HepG2 (cell line): Measurements from ENCODE around the gene PPRC1. TPM values are rescaled to one million over a fixed set of nuclear protein-coding genes. Genes with fewer than 3 reads are reported as not detected.
A peak's percentile ranks its signal among the peaks of the same experiment; 100 is the strongest.

Experiments used
- ARHGAP35 ChIP-seq: sonication (generic); formaldehyde crosslinking; IDR thresholded peaks from 2 replicates; pipeline ENCODE4 v1.9.0; 2022; ENCODE audit warnings: mild to moderate bottlenecking, inconsistent platforms, moderate library complexity, missing genetic modification reagents, borderline replicate concordance
- ATF7-NPFF ChIP-seq: sonication (generic); formaldehyde crosslinking; IDR thresholded peaks from 2 replicates; pipeline ENCODE4 v1.8.1; 2023; ENCODE audit warnings: mild to moderate bottlenecking, low read depth, missing genetic modification reagents, moderate library complexity
- CENPX ChIP-seq: sonication (generic); formaldehyde crosslinking; IDR thresholded peaks from 2 replicates; pipeline ENCODE4 v1.9.0; 2021; ENCODE audit warnings: mild to moderate bottlenecking, missing genetic modification reagents, moderate library complexity
- ELF4 ChIP-seq: sonication (generic); formaldehyde crosslinking; IDR thresholded peaks from 2 replicates; pipeline ENCODE4 v1.5.0; 2020; ENCODE audit warnings: missing genetic modification reagents, mild to moderate bottlenecking, moderate library complexity, borderline replicate concordance
- GATAD1 ChIP-seq: IDR thresholded peaks from 2 replicates; pipeline ENCODE4 v1.6.1; 2016; ENCODE audit warnings: missing genetic modification reagents, missing compliant biosample characterization
- MYC ChIP-seq: sonication (generic); formaldehyde crosslinking; IDR thresholded peaks from 2 replicates; pipeline ENCODE4 v1.9.0; 2021; ENCODE audit warnings: missing genetic modification reagents, borderline replicate concordance
- RNF2 ChIP-seq: fragments of 450-650 bp; conservative IDR thresholded peaks from 2 replicates; pipeline ENCODE4 v1.6.1; 2016; ENCODE audit warnings: low read depth
- SALL2 ChIP-seq: sonication (generic); formaldehyde crosslinking; IDR thresholded peaks from 2 replicates; pipeline ENCODE4 v1.8.1; 2023; ENCODE audit warnings: mild to moderate bottlenecking, missing genetic modification reagents, inconsistent platforms
- SIX4 ChIP-seq: sonication (generic); formaldehyde crosslinking; IDR thresholded peaks from 2 replicates; pipeline ENCODE4 v1.4.0; 2020; ENCODE audit warnings: missing genetic modification reagents
- SKI ChIP-seq: fragments of 450-650 bp; IDR thresholded peaks from one replicate; pipeline ENCODE4 v1.6.1; 2018; ENCODE audit warnings: mild to moderate bottlenecking; ENCODE audit not compliant: partially characterized antibody
- TSC22D2 ChIP-seq: sonication (generic); formaldehyde crosslinking; IDR thresholded peaks from 2 replicates; pipeline ENCODE4 v1.5.1; 2020; ENCODE audit warnings: missing genetic modification reagents, mild to moderate bottlenecking, borderline replicate concordance
- U2AF2 ChIP-seq: fragments of 200-400 bp; formaldehyde crosslinking; IDR thresholded peaks from 2 replicates; pipeline ENCODE4 v1.6.1; 2017; ENCODE audit warnings: low read depth, mild to moderate bottlenecking, low read length
- ZFP41 ChIP-seq: sonication (generic); formaldehyde crosslinking; IDR thresholded peaks from 2 replicates; pipeline ENCODE4 v1.4.0; 2020; ENCODE audit warnings: mild to moderate bottlenecking, missing genetic modification reagents, borderline replicate concordance
- ZKSCAN5 ChIP-seq: sonication (generic); formaldehyde crosslinking; IDR thresholded peaks from 2 replicates; pipeline ENCODE4 v1.5.1; 2020; ENCODE audit warnings: mild to moderate bottlenecking, missing genetic modification reagents
- ZNF225 ChIP-seq: sonication (generic); formaldehyde crosslinking; IDR thresholded peaks from 2 replicates; pipeline ENCODE4 v1.4.0; 2020; ENCODE audit warnings: mild to moderate bottlenecking, missing genetic modification reagents
- ZNF251 ChIP-seq: sonication (generic); formaldehyde crosslinking; IDR thresholded peaks from 2 replicates; pipeline ENCODE4 v1.9.0; 2021; ENCODE audit warnings: mild to moderate bottlenecking, missing genetic modification reagents
- ZNF3 ChIP-seq: IDR thresholded peaks from 2 replicates; pipeline ENCODE4 v1.7.0; 2017; ENCODE audit warnings: inconsistent platforms
- ZNF546 ChIP-seq: sonication (generic); formaldehyde crosslinking; conservative IDR thresholded peaks from 2 replicates; pipeline ENCODE4 v1.8.1; 2023; ENCODE audit warnings: mild to moderate bottlenecking, missing genetic modification reagents
- ZNF75D ChIP-seq: sonication (generic); formaldehyde crosslinking; IDR thresholded peaks from 2 replicates; pipeline ENCODE4 v1.8.1; 2023; ENCODE audit warnings: missing genetic modification reagents, mild to moderate bottlenecking, borderline replicate concordance
- ZNF773 ChIP-seq: sonication (generic); formaldehyde crosslinking; IDR thresholded peaks from 2 replicates; pipeline ENCODE4 v1.4.0; 2020; ENCODE audit warnings: missing genetic modification reagents, borderline replicate concordance
- ZNF878 ChIP-seq: sonication (generic); formaldehyde crosslinking; IDR thresholded peaks from 2 replicates; pipeline ENCODE4 v1.8.1; 2023; ENCODE audit warnings: mild to moderate bottlenecking, missing genetic modification reagents, moderate library complexity
- polyA plus RNA-seq, 8 experiments: library from polyadenylated mRNA; depleted of rRNA in 3 of 8; stranded (reverse) in 7 of 8; unstranded in 1 of 8; fragments of >200 nt; fragmentation: Illumina TruSeq in 4 of 8; extraction: Trizol in 4 of 8; gene quantifications; 2 replicates each; pipeline versions ENCODE4 v1.2.1 to v1.2.3, GENCODE V29; 2011 to 2016; ENCODE audit warnings: low read depth in 4 of 8, missing spikeins in 1 of 8, mixed read lengths in 1 of 8; ENCODE audit not compliant: insufficient read depth in 1 of 8
- total RNA-seq, 5 experiments: library from RNA; depleted of rRNA; stranded (reverse); fragments of >200 nt; fragmentation: Illumina TruSeq; extraction: Trizol; gene quantifications; 2 replicates each; pipeline ENCODE4 v1.2.3, GENCODE V29; 2016; ENCODE audit warnings: low read depth in 1 of 5
- TF ChIP-seq, protein P1 (sequence below): sonication (generic); formaldehyde crosslinking; IDR thresholded peaks from 2 replicates; pipeline ENCODE4 v1.4.0; 2020; ENCODE audit warnings: missing genetic modification reagents, borderline replicate concordance
- TF ChIP-seq, protein P2 (sequence below): sonication (generic); formaldehyde crosslinking; IDR thresholded peaks from 2 replicates; pipeline ENCODE4 v1.4.0; 2020; ENCODE audit warnings: missing genetic modification reagents, borderline replicate concordance
- TF ChIP-seq, protein P3 (sequence below): fragments of 450-650 bp; IDR thresholded peaks from 2 replicates; pipeline ENCODE4 v1.6.1; 2017; ENCODE audit warnings: mild to moderate bottlenecking

PPRC1 gene
- total and polyA plus RNA-seq, 2 of the 13 experiments (the other 11 are each of a cell fraction or from before 2014, with no cell fraction given) = 18.7 to 24.2 TPM

DNA sequence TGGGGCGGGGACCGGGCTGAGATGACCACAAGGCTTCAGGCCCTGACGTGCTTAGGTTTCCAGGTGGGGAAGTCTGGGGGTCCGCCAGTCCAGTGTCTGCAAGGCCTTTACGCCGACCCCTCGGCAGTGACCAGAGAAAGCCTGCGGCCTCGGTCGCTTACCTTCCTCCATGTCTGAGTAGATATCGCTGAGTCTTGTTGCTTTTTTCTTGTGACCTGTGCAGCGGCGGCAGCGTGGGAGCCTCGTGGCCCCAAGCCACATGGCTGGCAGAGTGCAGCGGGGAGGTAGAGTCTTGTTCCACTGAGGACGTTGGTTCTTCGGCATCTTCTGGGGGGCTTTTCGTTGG lies 19.7 kb downstream of the PPRC1 start (continued):
- TF ChIP-seq ZNF251 (CRISPR knock-in tag) = no peak
- no peak for TF ChIP-seq ZNF878 (CRISPR knock-in tag)
- no peak for TF ChIP-seq ARHGAP35
- TF ChIP-seq U2AF2 = no peak
- TF ChIP-seq SALL2 (CRISPR knock-in tag) = no peak
- 0 out of 2 replicates have a peak, but pooled peaks have one; percentile 5 for TF ChIP-seq ZNF546
- TF ChIP-seq, protein P1, sequence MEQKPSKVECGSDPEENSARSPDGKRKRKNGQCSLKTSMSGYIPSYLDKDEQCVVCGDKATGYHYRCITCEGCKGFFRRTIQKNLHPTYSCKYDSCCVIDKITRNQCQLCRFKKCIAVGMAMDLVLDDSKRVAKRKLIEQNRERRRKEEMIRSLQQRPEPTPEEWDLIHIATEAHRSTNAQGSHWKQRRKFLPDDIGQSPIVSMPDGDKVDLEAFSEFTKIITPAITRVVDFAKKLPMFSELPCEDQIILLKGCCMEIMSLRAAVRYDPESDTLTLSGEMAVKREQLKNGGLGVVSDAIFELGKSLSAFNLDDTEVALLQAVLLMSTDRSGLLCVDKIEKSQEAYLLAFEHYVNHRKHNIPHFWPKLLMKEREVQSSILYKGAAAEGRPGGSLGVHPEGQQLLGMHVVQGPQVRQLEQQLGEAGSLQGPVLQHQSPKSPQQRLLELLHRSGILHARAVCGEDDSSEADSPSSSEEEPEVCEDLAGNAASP (CRISPR knock-in tag) = no peak
- peak; percentile 87; the same call in 1 of the 2 replicates for TF ChIP-seq MYC (CRISPR knock-in tag)
- no peak for TF ChIP-seq ZFP41 (CRISPR knock-in tag)
- no peak for TF ChIP-seq ZKSCAN5 (CRISPR knock-in tag)
- TF ChIP-seq ATF7-NPFF (CRISPR knock-in tag) = no peak
- no peak for TF ChIP-seq ZNF75D (CRISPR knock-in tag)
- TF ChIP-seq ZNF773 (CRISPR knock-in tag) = no peak
- TF ChIP-seq ELF4 (CRISPR knock-in tag) = peak; percentile 2; the same call in 1 of the 2 replicates
- no peak for TF ChIP-seq SKI
- TF ChIP-seq, protein P2, sequence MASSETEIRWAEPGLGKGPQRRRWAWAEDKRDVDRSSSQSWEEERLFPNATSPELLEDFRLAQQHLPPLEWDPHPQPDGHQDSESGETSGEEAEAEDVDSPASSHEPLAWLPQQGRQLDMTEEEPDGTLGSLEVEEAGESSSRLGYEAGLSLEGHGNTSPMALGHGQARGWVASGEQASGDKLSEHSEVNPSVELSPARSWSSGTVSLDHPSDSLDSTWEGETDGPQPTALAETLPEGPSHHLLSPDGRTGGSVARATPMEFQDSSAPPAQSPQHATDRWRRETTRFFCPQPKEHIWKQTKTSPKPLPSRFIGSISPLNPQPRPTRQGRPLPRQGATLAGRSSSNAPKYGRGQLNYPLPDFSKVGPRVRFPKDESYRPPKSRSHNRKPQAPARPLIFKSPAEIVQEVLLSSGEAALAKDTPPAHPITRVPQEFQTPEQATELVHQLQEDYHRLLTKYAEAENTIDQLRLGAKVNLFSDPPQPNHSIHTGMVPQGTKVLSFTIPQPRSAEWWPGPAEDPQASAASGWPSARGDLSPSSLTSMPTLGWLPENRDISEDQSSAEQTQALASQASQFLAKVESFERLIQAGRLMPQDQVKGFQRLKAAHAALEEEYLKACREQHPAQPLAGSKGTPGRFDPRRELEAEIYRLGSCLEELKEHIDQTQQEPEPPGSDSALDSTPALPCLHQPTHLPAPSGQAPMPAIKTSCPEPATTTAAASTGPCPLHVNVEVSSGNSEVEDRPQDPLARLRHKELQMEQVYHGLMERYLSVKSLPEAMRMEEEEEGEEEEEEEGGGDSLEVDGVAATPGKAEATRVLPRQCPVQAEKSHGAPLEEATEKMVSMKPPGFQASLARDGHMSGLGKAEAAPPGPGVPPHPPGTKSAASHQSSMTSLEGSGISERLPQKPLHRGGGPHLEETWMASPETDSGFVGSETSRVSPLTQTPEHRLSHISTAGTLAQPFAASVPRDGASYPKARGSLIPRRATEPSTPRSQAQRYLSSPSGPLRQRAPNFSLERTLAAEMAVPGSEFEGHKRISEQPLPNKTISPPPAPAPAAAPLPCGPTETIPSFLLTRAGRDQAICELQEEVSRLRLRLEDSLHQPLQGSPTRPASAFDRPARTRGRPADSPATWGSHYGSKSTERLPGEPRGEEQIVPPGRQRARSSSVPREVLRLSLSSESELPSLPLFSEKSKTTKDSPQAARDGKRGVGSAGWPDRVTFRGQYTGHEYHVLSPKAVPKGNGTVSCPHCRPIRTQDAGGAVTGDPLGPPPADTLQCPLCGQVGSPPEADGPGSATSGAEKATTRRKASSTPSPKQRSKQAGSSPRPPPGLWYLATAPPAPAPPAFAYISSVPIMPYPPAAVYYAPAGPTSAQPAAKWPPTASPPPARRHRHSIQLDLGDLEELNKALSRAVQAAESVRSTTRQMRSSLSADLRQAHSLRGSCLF (CRISPR knock-in tag) = no peak
- no peak for TF ChIP-seq SIX4 (CRISPR knock-in tag)
- 0 out of 2 replicates have a peak, but pooled peaks have one; percentile 30 for TF ChIP-seq RNF2
- peak; percentile 13; the same call in 1 of the 2 replicates for TF ChIP-seq ZNF225 (CRISPR knock-in tag)
- TF ChIP-seq GATAD1 (CRISPR knock-in tag) = no peak
- TF ChIP-seq, protein P3, sequence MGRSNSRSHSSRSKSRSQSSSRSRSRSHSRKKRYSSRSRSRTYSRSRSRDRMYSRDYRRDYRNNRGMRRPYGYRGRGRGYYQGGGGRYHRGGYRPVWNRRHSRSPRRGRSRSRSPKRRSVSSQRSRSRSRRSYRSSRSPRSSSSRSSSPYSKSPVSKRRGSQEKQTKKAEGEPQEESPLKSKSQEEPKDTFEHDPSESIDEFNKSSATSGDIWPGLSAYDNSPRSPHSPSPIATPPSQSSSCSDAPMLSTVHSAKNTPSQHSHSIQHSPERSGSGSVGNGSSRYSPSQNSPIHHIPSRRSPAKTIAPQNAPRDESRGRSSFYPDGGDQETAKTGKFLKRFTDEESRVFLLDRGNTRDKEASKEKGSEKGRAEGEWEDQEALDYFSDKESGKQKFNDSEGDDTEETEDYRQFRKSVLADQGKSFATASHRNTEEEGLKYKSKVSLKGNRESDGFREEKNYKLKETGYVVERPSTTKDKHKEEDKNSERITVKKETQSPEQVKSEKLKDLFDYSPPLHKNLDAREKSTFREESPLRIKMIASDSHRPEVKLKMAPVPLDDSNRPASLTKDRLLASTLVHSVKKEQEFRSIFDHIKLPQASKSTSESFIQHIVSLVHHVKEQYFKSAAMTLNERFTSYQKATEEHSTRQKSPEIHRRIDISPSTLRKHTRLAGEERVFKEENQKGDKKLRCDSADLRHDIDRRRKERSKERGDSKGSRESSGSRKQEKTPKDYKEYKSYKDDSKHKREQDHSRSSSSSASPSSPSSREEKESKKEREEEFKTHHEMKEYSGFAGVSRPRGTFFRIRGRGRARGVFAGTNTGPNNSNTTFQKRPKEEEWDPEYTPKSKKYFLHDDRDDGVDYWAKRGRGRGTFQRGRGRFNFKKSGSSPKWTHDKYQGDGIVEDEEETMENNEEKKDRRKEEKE = no peak
- TF ChIP-seq TSC22D2 (CRISPR knock-in tag) = no peak
- no peak for TF ChIP-seq CENPX (CRISPR knock-in tag)
- TF ChIP-seq ZNF3 (CRISPR knock-in tag) = no peak
